Testis (tissue), 2 donors: ENCODE data around the gene NCKAP5.

ENCODE experiments used
- CTCF ChIP-seq, 3 experiments: fragments of 450-650 bp in 2 of 3; fragments of 200-600 bp in 1 of 3; sonication (generic) in 1 of 3; IDR thresholded peaks; one replicate each; pipeline ENCODE4 v1.5.1; 2016 to 2019; ENCODE audit warnings: antibody characterized with exemption in 3 of 3, mild to moderate bottlenecking in 2 of 3, moderate library complexity in 1 of 3
- POLR2A ChIP-seq: fragments of 450-650 bp; IDR thresholded peaks from one replicate; pipeline ENCODE4 v1.6.1; 2017; ENCODE audit warnings: antibody characterized with exemption, mild to moderate bottlenecking, moderate library complexity

GRCh38 chr2:133344849-133345248, 223.4 kb downstream of the NCKAP5 start:
- TF ChIP-seq CTCF (IDR thresholded peaks at IDR 0.05) (no peak), POLR2A (no peak)
